CD4-positive, alpha-beta T cell (primary cell): ENCODE results near the gene TTYH3. TPM values are rescaled to one million over a fixed set of nuclear protein-coding genes. Genes with fewer than 3 reads are reported as not detected.
"Not testable (repeated sequence)": the region's sequence is repeated elsewhere in the genome, so short reads cannot be mapped to it uniquely, and the experiment has no call there.

ENCODE experiments used
- ATAC-seq: fragments of 200-7000 bp; cut with Tn5 transposase; one replicate; pipeline ENCODE4 v1.10.0; 2022; ENCODE audit warnings: mild to moderate bottlenecking; ENCODE audit not compliant: poor library complexity
- CTCF ChIA-PET: fragments of 350-600 bp; sonication (Branson Sonifier 250); formaldehyde crosslinking; loops from one replicate; lab custom pipeline; 2021; ENCODE audit warnings: antibody characterized with exemption, inconsistent platforms; lab: Charles Lee
- POLR2A ChIA-PET: fragments of 350-600 bp; sonication (Branson Sonifier 250); formaldehyde crosslinking; loops from one replicate; lab custom pipeline; 2021; ENCODE audit warnings: antibody characterized with exemption, inconsistent platforms; lab: Charles Lee
- DNase-seq, 14 experiments: peaks; one replicate each; pipeline ENCODE4 v3.0.0-alpha.2; 2013 to 2020; ENCODE audit warnings: mixed read lengths in 2 of 14
- H3K27ac ChIP-seq, 2 donors: one replicate each; pipeline versions ENCODE4 v1.5.1 to v1.7.0; 2013; ENCODE audit warnings: low read length in 2 of 2, low read depth in 1 of 2, mild to moderate bottlenecking in 1 of 2
- H3K27me3 ChIP-seq, 2 experiments: 1 replicate in 1 of 2; 2 replicates in 1 of 2; pipeline versions ENCODE4 v1.6.1 to v1.7.0; 2013; ENCODE audit warnings: low read length in 2 of 2, control low read depth in 1 of 2, mild to moderate bottlenecking in 1 of 2, moderate library complexity in 1 of 2; ENCODE audit not compliant: insufficient read depth in 2 of 2, control insufficient read depth in 1 of 2
- H3K36me3 ChIP-seq: one replicate; pipeline ENCODE4 v1.6.1; 2013; ENCODE audit warnings: low read length, control low read depth; ENCODE audit not compliant: insufficient read depth
- H3K4me1 ChIP-seq: one replicate; pipeline ENCODE4 v1.6.1; 2013; ENCODE audit warnings: low read length, control low read depth; ENCODE audit not compliant: insufficient read depth
- H3K4me3 ChIP-seq: one replicate; pipeline ENCODE4 v1.5.1; 2013; ENCODE audit warnings: mild to moderate bottlenecking, low read length, moderate library complexity
- H3K9me3 ChIP-seq, 2 experiments: 1 replicate in 1 of 2; 2 replicates in 1 of 2; pipeline versions ENCODE4 v1.6.1 to v1.7.0; 2013; ENCODE audit warnings: low read length in 2 of 2, mild to moderate bottlenecking in 2 of 2, control low read depth in 1 of 2, moderate library complexity in 1 of 2; ENCODE audit not compliant: control insufficient read depth in 1 of 2, insufficient read depth in 1 of 2
- H3K27ac Mint-ChIP-seq: one replicate; pipeline ENCODE4 v1.8.0; 2020; ENCODE audit warnings: mixed read lengths
- H3K27me3 Mint-ChIP-seq: one replicate; pipeline ENCODE4 v1.8.0; 2021; ENCODE audit warnings: mixed read lengths
- H3K36me3 Mint-ChIP-seq: one replicate; pipeline ENCODE4 v1.8.0; 2021; ENCODE audit warnings: low read depth, mixed read lengths
- H3K4me1 Mint-ChIP-seq: one replicate; pipeline ENCODE4 v1.8.0; 2021; ENCODE audit warnings: low read depth, mixed read lengths
- H3K4me3 Mint-ChIP-seq: one replicate; pipeline ENCODE4 v1.8.0; 2020; ENCODE audit warnings: mild to moderate bottlenecking, mixed read lengths
- H3K9me3 Mint-ChIP-seq: one replicate; pipeline ENCODE4 v1.8.0; 2020; ENCODE audit warnings: mixed read lengths
- CTCF ChIP-seq: fragments of 200-600 bp; IDR thresholded peaks from one replicate; pipeline ENCODE4 v1.8.0; 2022; ENCODE audit warnings: antibody characterized with exemption, mild to moderate bottlenecking
- intact Hi-C, 2 experiments: fragments of 100-400 bp; cut with DNase I in 1 of 2; cut with micrococcal nuclease in 1 of 2; formaldehyde crosslinking; loops; one replicate each; pipeline versions ENCODE4 v1.15.1 to v1.9.0; 2023 to 2025; cut with DNase I, micrococcal nuclease
- total RNA-seq, 174 experiments: library from RNA in 2 of 174; stranded (reverse) in 2 of 174; gene quantifications; one replicate each; pipeline ENCODE4 v1.2.3 and lab custom pipeline; 2021 to 2026

Gene TTYH3
- total RNA-seq, 2 experiments from 2014 or later, result 7.9 to 9.3 TPM

GRCh38 chr7:2675256-2675764 is 43.5 kb downstream of the TTYH3 start:
- H3K27me3 Mint-ChIP-seq, result no peaks in the 10 kb centered on the region
- no peaks in the 10 kb centered on the region for H3K36me3 Mint-ChIP-seq
- intact Hi-C loops, result no loop called here
- no peaks in the 10 kb centered on the region for H3K9me3 ChIP-seq
- no peaks in the 10 kb centered on the region for H3K27me3 ChIP-seq
- no peak overlapping the region for H3K4me3 ChIP-seq
- H3K4me3 Mint-ChIP-seq, result no peak overlapping the region
- TF ChIP-seq CTCF, result no peak
- H3K27ac Mint-ChIP-seq, result no peak overlapping the region
- H3K4me1 ChIP-seq, result peaks cover 7% of the 10 kb centered on the region
- DNase-seq (no peak), ATAC-seq (no peak)
- CTCF ChIA-PET, result no interaction called here
- no peak overlapping the region for H3K27ac ChIP-seq
- H3K4me1 Mint-ChIP-seq, result peaks cover 7% of the 10 kb centered on the region
- H3K9me3 Mint-ChIP-seq, result no peaks in the 10 kb centered on the region
- POLR2A ChIA-PET, result no interaction called here
- no peaks in the 10 kb centered on the region for H3K36me3 ChIP-seq

- ATAC-seq, POLR2A ChIA-PET, DNase-seq, H3K36me3 Mint-ChIP-seq, H3K4me3 Mint-ChIP-seq, H3K27ac Mint-ChIP-seq, H3K9me3 Mint-ChIP-seq, H3K27me3 Mint-ChIP-seq, CTCF ChIA-PET, intact Hi-C loops, H3K27me3 ChIP-seq, H3K9me3 ChIP-seq, H3K4me1 Mint-ChIP-seq, H3K4me3 ChIP-seq, H3K4me1 ChIP-seq, H3K27ac ChIP-seq, H3K36me3 ChIP-seq: not testable (repeated sequence)
These were observed 44.8 kb downstream of the TTYH3 start for GRCh38 chr7:2676576-2676975.

- H3K9me3 Mint-ChIP-seq, H3K9me3 ChIP-seq, H3K27ac ChIP-seq, H3K27me3 Mint-ChIP-seq, CTCF ChIA-PET, intact Hi-C loops, POLR2A ChIA-PET, H3K4me3 Mint-ChIP-seq, DNase-seq, H3K36me3 Mint-ChIP-seq, H3K27ac Mint-ChIP-seq, H3K4me1 Mint-ChIP-seq, H3K4me1 ChIP-seq, H3K27me3 ChIP-seq, H3K4me3 ChIP-seq, H3K36me3 ChIP-seq: not testable (repeated sequence)
- peak; percentile 27 for ATAC-seq
These were observed 46.7 kb downstream of the TTYH3 start for GRCh38 chr7:2678454-2678853.

GRCh38 chr7:2679135-2680127 is 47.6 kb downstream of the TTYH3 start:
- H3K4me1 Mint-ChIP-seq, CTCF ChIA-PET, H3K9me3 ChIP-seq, H3K27ac Mint-ChIP-seq, H3K9me3 Mint-ChIP-seq, H3K4me3 ChIP-seq, H3K27me3 Mint-ChIP-seq, DNase-seq, ATAC-seq, H3K27ac ChIP-seq, H3K36me3 ChIP-seq, H3K36me3 Mint-ChIP-seq, H3K4me1 ChIP-seq, POLR2A ChIA-PET, intact Hi-C loops, H3K27me3 ChIP-seq, H3K4me3 Mint-ChIP-seq: not testable (repeated sequence)
